Loucy (cell line): ENCODE measurements around the gene SPACA1.

Experiments used
- CTCF ChIP-seq: fragments of 200-600 bp; sonication (generic); conservative IDR thresholded peaks from 2 replicates; pipeline ENCODE4 v1.5.1; 2014; ENCODE audit warnings: mild to moderate bottlenecking, antibody characterized with exemption, low read length
- EZH2phosphoT487 ChIP-seq: fragments of 200-600 bp; IDR thresholded peaks from 2 replicates; pipeline ENCODE4 v1.6.1; 2018; ENCODE audit warnings: antibody characterized with exemption, mild to moderate bottlenecking, moderate library complexity, borderline replicate concordance

GRCh38 chr6:88006557-88006956 lies 41.1 kb upstream of the SPACA1 start:
- no peak for TF ChIP-seq CTCF
- no peak for TF ChIP-seq EZH2phosphoT487
